GM23338 (cell line): Measurements from ENCODE around the gene SAFB.

ENCODE experiments used
- CREB1 ChIP-seq: fragments of 250-450 bp; sonication (Bioruptor Pico); IDR thresholded peaks from 2 replicates; pipeline ENCODE4 v1.5.0; 2020; ENCODE audit warnings: low read depth, mild to moderate bottlenecking, moderate library complexity
- EZH2 ChIP-seq: fragments of 200-600 bp; sonication (generic); IDR thresholded peaks from one replicate; pipeline ENCODE4 v1.8.0; 2017; ENCODE audit warnings: antibody characterized with exemption, mild to moderate bottlenecking, low read depth; ENCODE audit not compliant: unreplicated experiment
- EZH2phosphoT487 ChIP-seq: fragments of 200-600 bp; sonication (generic); IDR thresholded peaks from one replicate; pipeline ENCODE4 v1.8.1; 2018; ENCODE audit warnings: antibody characterized with exemption; ENCODE audit not compliant: unreplicated experiment
- JUNB ChIP-seq: IDR thresholded peaks from one replicate; pipeline ENCODE4 v1.6.1; 2016; ENCODE audit warnings: antibody characterized with exemption; ENCODE audit not compliant: unreplicated experiment
- NANOG ChIP-seq: IDR thresholded peaks from 2 replicates; pipeline ENCODE4 v1.6.1; 2016; ENCODE audit warnings: antibody characterized with exemption, borderline replicate concordance
- POLR2AphosphoS5 ChIP-seq: IDR thresholded peaks from 2 replicates; pipeline ENCODE4 v1.6.1; 2016; ENCODE audit warnings: antibody characterized with exemption, low read depth
- STAT1 ChIP-seq: IDR thresholded peaks from one replicate; pipeline ENCODE4 v1.6.1; 2016; ENCODE audit warnings: antibody characterized with exemption; ENCODE audit not compliant: unreplicated experiment
- ZNF114 ChIP-seq: fragments of 250-450 bp; sonication (Bioruptor Pico); IDR thresholded peaks from 2 replicates; pipeline ENCODE4 v1.5.0; 2020; ENCODE audit warnings: mild to moderate bottlenecking, moderate library complexity
- ZNF331 ChIP-seq: fragments of 250-450 bp; sonication (Bioruptor Pico); IDR thresholded peaks from 2 replicates; pipeline ENCODE4 v1.5.0; 2020; ENCODE audit warnings: low read depth, mild to moderate bottlenecking, moderate library complexity
- TF ChIP-seq, protein P1 (sequence below): IDR thresholded peaks from one replicate; pipeline ENCODE4 v1.6.1; 2018; ENCODE audit warnings: antibody characterized with exemption; ENCODE audit not compliant: unreplicated experiment
- TF ChIP-seq, protein P2 (sequence below), 2 experiments: fragments of 200-600 bp in 1 of 2; sonication (generic) in 1 of 2; conservative IDR thresholded peaks; 2 replicates each; pipeline versions ENCODE4 v1.5.1 to v1.6.1; 2016 to 2017; ENCODE audit warnings: antibody characterized with exemption in 2 of 2, low read depth in 2 of 2, mild to moderate bottlenecking in 2 of 2, moderate library complexity in 1 of 2
- TF ChIP-seq, protein P3 (sequence below): IDR thresholded peaks from 2 replicates; pipeline ENCODE4 v1.6.1; 2016; ENCODE audit warnings: antibody characterized with exemption
- TF ChIP-seq, protein P4 (sequence below): fragments of 250-450 bp; sonication (Bioruptor Pico); IDR thresholded peaks from 2 replicates; pipeline ENCODE4 v1.5.0; 2020; ENCODE audit warnings: mild to moderate bottlenecking, moderate library complexity

DNA sequence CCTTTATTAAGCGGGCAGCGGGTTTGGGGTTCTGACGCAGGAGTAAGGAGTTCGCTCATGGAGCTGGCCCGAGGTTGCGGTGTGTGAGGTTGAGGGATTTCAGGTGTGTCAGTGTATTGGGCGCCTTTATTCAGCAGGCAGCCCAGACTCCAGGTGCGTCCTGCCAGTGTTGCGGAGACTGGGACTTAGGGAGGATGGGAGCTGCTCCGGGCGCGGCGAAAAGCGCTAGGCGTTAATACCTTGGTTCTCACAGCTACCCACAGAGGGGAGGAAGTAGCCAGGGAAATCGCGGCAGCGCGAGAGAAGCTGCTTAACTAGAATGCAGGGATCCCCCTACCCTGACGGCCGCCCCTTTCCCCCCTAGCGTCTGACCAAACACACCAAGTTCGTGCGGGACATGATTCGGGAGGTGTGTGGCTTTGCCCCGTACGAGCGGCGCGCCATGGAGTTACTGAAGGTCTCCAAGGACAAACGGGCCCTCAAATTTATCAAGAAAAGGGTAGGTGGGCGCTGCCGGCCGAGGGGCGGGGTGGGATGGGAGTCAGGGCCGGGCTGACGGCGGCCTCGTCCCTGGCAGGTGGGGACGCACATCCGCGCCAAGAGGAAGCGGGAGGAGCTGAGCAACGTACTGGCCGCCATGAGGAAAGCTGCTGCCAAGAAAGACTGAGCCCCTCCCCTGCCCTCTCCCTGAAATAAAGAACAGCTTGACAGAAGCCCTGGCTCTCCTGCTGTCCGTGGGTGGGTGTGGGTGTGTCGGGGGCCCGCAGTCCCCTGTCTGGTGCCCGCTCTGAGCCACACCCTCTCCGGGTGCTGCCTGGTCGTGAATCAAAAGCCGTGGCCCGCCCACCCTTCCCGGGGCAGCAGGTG is 68.3 kb downstream of the SAFB start:
- TF ChIP-seq, protein P1, sequence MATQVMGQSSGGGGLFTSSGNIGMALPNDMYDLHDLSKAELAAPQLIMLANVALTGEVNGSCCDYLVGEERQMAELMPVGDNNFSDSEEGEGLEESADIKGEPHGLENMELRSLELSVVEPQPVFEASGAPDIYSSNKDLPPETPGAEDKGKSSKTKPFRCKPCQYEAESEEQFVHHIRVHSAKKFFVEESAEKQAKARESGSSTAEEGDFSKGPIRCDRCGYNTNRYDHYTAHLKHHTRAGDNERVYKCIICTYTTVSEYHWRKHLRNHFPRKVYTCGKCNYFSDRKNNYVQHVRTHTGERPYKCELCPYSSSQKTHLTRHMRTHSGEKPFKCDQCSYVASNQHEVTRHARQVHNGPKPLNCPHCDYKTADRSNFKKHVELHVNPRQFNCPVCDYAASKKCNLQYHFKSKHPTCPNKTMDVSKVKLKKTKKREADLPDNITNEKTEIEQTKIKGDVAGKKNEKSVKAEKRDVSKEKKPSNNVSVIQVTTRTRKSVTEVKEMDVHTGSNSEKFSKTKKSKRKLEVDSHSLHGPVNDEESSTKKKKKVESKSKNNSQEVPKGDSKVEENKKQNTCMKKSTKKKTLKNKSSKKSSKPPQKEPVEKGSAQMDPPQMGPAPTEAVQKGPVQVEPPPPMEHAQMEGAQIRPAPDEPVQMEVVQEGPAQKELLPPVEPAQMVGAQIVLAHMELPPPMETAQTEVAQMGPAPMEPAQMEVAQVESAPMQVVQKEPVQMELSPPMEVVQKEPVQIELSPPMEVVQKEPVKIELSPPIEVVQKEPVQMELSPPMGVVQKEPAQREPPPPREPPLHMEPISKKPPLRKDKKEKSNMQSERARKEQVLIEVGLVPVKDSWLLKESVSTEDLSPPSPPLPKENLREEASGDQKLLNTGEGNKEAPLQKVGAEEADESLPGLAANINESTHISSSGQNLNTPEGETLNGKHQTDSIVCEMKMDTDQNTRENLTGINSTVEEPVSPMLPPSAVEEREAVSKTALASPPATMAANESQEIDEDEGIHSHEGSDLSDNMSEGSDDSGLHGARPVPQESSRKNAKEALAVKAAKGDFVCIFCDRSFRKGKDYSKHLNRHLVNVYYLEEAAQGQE: no peak
- TF ChIP-seq, protein P2, sequence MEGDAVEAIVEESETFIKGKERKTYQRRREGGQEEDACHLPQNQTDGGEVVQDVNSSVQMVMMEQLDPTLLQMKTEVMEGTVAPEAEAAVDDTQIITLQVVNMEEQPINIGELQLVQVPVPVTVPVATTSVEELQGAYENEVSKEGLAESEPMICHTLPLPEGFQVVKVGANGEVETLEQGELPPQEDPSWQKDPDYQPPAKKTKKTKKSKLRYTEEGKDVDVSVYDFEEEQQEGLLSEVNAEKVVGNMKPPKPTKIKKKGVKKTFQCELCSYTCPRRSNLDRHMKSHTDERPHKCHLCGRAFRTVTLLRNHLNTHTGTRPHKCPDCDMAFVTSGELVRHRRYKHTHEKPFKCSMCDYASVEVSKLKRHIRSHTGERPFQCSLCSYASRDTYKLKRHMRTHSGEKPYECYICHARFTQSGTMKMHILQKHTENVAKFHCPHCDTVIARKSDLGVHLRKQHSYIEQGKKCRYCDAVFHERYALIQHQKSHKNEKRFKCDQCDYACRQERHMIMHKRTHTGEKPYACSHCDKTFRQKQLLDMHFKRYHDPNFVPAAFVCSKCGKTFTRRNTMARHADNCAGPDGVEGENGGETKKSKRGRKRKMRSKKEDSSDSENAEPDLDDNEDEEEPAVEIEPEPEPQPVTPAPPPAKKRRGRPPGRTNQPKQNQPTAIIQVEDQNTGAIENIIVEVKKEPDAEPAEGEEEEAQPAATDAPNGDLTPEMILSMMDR (conservative IDR thresholded peaks at IDR 0.05; ENCODE audit: low read depth in 2 of 2): no peak
- TF ChIP-seq EZH2 (no peak), ZNF331 (CRISPR knock-in tag) (no peak), EZH2phosphoT487 (no peak), POLR2AphosphoS5 (peak; percentile 32), CREB1 (CRISPR knock-in tag) (no peak), STAT1 (no peak), NANOG (no peak), JUNB (no peak), ZNF114 (no peak)
- TF ChIP-seq, protein P3, sequence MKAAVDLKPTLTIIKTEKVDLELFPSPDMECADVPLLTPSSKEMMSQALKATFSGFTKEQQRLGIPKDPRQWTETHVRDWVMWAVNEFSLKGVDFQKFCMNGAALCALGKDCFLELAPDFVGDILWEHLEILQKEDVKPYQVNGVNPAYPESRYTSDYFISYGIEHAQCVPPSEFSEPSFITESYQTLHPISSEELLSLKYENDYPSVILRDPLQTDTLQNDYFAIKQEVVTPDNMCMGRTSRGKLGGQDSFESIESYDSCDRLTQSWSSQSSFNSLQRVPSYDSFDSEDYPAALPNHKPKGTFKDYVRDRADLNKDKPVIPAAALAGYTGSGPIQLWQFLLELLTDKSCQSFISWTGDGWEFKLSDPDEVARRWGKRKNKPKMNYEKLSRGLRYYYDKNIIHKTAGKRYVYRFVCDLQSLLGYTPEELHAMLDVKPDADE: no peak
- TF ChIP-seq, protein P4, sequence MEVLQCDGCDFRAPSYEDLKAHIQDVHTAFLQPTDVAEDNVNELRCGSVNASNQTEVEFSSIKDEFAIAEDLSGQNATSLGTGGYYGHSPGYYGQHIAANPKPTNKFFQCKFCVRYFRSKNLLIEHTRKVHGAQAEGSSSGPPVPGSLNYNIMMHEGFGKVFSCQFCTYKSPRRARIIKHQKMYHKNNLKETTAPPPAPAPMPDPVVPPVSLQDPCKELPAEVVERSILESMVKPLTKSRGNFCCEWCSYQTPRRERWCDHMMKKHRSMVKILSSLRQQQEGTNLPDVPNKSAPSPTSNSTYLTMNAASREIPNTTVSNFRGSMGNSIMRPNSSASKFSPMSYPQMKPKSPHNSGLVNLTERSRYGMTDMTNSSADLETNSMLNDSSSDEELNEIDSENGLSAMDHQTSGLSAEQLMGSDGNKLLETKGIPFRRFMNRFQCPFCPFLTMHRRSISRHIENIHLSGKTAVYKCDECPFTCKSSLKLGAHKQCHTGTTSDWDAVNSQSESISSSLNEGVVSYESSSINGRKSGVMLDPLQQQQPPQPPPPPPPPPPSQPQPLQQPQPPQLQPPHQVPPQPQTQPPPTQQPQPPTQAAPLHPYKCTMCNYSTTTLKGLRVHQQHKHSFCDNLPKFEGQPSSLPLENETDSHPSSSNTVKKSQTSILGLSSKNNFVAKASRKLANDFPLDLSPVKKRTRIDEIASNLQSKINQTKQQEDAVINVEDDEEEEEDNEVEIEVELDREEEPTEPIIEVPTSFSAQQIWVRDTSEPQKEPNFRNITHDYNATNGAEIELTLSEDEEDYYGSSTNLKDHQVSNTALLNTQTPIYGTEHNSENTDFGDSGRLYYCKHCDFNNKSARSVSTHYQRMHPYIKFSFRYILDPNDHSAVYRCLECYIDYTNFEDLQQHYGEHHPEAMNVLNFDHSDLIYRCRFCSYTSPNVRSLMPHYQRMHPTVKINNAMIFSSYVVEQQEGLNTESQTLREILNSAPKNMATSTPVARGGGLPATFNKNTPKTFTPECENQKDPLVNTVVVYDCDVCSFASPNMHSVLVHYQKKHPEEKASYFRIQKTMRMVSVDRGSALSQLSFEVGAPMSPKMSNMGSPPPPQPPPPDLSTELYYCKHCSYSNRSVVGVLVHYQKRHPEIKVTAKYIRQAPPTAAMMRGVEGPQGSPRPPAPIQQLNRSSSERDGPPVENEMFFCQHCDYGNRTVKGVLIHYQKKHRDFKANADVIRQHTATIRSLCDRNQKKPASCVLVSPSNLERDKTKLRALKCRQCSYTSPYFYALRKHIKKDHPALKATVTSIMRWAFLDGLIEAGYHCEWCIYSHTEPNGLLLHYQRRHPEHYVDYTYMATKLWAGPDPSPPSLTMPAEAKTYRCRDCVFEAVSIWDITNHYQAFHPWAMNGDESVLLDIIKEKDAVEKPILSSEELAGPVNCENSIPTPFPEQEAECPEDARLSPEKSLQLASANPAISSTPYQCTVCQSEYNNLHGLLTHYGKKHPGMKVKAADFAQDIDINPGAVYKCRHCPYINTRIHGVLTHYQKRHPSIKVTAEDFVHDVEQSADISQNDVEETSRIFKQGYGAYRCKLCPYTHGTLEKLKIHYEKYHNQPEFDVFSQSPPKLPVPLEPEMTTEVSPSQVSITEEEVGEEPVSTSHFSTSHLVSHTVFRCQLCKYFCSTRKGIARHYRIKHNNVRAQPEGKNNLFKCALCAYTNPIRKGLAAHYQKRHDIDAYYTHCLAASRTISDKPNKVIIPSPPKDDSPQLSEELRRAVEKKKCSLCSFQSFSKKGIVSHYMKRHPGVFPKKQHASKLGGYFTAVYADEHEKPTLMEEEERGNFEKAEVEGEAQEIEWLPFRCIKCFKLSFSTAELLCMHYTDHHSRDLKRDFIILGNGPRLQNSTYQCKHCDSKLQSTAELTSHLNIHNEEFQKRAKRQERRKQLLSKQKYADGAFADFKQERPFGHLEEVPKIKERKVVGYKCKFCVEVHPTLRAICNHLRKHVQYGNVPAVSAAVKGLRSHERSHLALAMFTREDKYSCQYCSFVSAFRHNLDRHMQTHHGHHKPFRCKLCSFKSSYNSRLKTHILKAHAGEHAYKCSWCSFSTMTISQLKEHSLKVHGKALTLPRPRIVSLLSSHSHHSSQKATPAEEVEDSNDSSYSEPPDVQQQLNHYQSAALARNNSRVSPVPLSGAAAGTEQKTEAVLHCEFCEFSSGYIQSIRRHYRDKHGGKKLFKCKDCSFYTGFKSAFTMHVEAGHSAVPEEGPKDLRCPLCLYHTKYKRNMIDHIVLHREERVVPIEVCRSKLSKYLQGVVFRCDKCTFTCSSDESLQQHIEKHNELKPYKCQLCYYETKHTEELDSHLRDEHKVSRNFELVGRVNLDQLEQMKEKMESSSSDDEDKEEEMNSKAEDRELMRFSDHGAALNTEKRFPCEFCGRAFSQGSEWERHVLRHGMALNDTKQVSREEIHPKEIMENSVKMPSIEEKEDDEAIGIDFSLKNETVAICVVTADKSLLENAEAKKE (CRISPR knock-in tag): no peak
